Epithelial cell of prostate (primary cell): ENCODE measurements around the gene RFX3.

Source experiments
- DNase-seq: peaks from one replicate; pipeline ENCODE4 v3.0.0-alpha.2; 2011; ENCODE audit warnings: low read depth, low spot score
- H3K27ac ChIP-seq: fragments of 450-650 bp; 2 replicates; pipeline ENCODE4 v1.5.1; 2017; ENCODE audit warnings: mild to moderate bottlenecking

Gene RFX3

DNA sequence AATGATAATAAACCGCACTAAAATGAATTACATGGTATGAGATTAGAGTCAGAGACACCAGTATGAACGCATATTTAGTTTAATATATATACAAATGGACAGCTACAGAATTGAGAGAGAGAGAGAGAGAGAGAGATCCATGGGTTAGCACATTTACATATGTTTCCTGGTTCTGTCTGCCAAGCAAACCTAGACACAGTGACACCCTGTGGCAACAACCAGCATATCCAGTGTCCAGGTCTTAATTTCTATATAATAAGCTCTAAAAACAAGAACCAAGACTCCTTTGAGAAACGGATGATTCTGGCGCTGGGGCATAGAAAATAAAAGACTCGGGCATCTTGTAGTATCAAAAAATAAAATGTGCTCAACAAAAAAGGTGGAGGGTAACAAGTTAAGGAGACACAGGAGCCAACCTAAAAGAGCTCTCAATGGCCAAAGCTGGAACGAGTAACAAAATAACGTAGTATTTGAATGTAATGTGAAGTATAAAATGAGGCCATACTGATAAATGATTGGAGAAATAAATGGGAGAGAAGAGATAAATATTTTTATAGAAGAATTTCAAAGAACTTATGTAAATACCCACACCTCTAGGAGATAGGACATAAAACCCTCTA lies 84.5 kb downstream of the RFX3 start:
- no peak overlapping the region for H3K27ac ChIP-seq
- DNase-seq = peak; percentile 26

- DNase-seq = no peak
These were observed 89.0 kb downstream of the RFX3 start for GRCh38 chr9:3436629-3437420.

DNA sequence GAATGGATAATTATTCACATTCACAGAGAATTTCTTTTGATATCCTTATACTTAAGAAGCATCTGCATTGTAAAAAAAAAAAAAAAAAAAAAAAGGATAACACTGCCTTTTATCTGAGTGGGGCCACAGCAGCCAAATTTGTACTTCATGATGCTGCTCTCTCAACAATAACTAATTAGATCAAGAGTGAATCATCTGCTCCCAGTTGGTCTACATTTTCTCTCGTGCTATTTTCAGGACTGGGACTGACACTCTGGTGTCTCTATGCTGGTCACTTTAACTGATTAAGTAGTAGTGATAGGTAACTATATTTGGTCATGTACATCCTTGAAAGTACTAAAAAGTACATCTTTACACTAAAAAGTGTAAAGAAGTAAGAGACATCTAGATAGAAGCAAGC lies 90.1 kb downstream of the RFX3 start:
- no peak overlapping the region for H3K27ac ChIP-seq
- no peak for DNase-seq

More at GRCh38 chr9:3436629-3437420, 89.0 kb downstream of the RFX3 start:
- no peak overlapping the region for H3K27ac ChIP-seq

GRCh38 chr9:3434594-3434993 lies 91.2 kb downstream of the RFX3 start:
- DNase-seq = peak; percentile 12
- H3K27ac ChIP-seq = no peak overlapping the region

DNA sequence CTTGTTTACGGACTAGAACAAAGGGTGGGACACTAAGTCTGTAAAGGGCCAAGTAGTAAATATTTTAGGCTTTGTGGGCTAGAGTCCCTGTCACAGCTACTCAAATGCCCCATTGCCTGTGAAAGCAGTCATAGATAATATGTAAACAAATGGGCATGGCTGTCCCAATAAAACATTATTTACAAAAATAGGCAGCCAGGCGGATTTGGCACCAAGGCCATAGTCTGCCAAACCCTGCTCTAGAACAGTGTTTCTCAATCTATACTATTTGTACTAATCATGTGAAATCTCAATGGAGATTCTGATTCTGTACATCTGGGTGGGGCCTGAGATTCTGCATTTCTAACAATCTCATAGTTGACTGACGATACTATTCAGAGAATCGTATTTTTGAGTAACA lies 92.0 kb downstream of the RFX3 start:
- no peak overlapping the region for H3K27ac ChIP-seq
- DNase-seq = no peak

DNA sequence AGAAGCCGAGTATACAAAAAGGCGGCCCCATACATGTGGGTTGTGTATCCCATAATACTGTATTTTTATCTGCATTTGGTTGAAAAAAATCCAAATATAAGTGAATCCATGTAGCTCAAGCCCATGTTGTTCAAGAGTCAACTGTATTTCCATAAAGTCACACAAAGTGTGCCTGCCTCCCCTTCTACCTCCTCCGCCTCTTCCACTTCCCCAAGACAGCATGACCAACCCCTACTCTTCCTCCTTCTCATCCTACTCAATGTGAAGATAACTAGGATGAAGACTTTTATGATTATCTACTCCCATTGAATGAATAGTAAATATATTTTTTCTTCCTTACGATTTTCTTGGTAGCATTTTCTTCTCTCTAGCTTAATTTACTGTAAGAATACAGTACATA lies 92.7 kb downstream of the RFX3 start:
- no peak overlapping the region for H3K27ac ChIP-seq

GRCh38 chr9:3431890-3432289 lies 93.9 kb downstream of the RFX3 start:
- DNase-seq = no peak
- no peak overlapping the region for H3K27ac ChIP-seq

More for the DNA sequence above, 92.7 kb downstream of the RFX3 start:
- no peak for DNase-seq

- no peak overlapping the region for H3K27ac ChIP-seq
- no peak for DNase-seq
These were observed 105.9 kb downstream of the RFX3 start for GRCh38 chr9:3419893-3420292.

DNA sequence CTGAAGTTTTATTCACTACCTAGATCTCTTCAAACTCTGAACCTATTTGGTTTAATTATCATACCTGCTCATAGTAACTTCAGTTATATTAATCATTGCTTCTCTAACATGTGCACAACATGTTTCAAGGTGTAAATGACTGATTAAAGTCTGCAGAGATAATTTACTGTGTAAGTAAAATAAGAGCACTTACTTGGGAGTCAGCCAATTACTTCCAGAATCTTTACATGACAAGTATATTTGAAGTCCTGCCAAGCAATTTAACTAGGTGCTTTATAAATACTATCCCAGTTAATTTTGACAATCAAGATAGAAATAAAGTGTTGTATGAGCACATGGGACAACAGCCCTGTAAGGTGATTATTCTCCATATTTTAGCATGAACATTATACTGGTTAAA lies 109.9 kb downstream of the RFX3 start:
- H3K27ac ChIP-seq = no peak overlapping the region
- no peak for DNase-seq

GRCh38 chr9:3413984-3414383 lies 111.8 kb downstream of the RFX3 start:
- no peak overlapping the region for H3K27ac ChIP-seq
- DNase-seq = no peak

DNA sequence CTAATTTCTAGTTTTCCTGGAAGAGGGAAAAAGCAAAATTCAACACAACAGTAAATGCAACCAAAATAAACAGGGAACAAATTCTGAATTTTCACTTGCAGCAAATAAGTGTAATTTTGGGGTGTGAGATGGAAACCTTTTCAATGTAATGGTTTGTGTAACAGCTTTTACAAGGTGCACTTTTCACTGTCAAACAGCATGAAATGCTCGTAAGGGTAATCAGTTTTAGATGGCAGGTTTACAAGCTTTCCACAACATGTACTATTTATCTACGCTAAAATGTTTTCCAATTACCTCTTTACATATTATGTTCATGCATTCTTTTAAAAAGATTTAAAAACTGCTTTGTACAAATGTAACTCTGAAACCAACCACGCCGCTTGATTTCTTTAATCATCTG lies 115.3 kb downstream of the RFX3 start:
- no peak for DNase-seq

DNA sequence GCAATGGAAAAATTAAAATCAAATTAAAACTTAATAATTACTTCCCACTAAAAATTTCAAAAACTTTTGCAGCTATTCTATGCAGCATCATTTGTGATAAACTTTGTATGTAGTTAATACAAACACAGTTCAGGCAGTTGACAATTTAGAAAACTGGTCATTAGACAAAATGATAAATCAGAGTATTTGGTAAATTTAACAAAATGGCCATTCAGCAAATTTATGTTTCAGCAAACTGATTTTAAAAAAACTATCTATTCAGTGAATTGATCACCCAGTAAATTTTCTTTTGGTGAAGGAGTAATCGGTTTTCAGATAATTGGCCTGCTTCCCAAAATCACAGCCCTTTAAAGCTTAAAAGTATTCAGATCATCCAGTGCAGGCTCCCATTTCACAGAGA lies 116.3 kb downstream of the RFX3 start:
- no peak for DNase-seq
- no peak overlapping the region for H3K27ac ChIP-seq

More for the DNA sequence above, 115.3 kb downstream of the RFX3 start:
- H3K27ac ChIP-seq = no peak overlapping the region

DNA sequence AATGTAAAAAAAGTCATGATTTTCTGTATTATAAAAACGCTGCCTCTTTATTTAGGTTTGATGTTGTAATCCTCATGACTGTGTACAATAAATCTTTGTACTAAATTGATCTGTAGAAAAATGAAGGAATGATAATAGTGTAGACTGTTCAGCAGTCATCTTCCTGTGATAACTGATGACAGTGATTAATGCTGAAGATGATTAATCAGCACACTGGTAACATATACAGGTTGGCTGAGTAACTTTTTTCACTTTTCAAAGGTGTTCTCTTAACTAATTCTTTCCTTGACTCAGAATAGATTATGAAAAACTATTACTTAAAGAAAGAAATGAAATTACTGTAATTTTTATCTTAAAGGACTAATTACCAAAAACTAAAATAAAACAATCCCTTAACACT lies 122.5 kb downstream of the RFX3 start:
- DNase-seq = no peak
- H3K27ac ChIP-seq = no peak overlapping the region

- DNase-seq = peak; percentile 27
- H3K27ac ChIP-seq = no peak overlapping the region
These were observed 124.4 kb downstream of the RFX3 start for GRCh38 chr9:3401221-3401954.

GRCh38 chr9:3398232-3398648 lies 127.6 kb downstream of the RFX3 start:
- no peak for DNase-seq
- no peak overlapping the region for H3K27ac ChIP-seq

- H3K27ac ChIP-seq = no peak overlapping the region
- DNase-seq = no peak
These were observed 128.0 kb downstream of the RFX3 start for GRCh38 chr9:3397766-3398165.

- DNase-seq = no peak
- H3K27ac ChIP-seq = no peak overlapping the region
These were observed 134.4 kb downstream of the RFX3 start for GRCh38 chr9:3391414-3391813.

DNA sequence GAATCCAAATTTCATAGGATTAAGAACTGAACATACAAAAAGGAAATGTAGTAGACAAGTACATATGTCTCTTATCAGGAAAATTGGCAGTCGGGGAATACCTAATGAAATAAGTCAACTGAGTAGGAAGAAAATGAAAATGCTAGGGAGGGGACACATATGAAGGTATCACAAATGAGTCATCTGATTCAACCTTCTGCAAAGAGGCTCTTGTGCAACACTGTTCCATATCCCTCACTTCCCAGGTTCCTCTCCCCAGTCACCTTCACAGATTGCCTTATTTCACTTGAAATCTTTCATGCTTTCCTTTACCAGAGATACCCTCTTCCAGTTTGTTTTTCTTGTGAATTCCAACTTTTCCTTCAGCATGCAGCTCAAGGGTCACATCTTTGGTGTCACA lies 139.0 kb downstream of the RFX3 start:
- no peak overlapping the region for H3K27ac ChIP-seq

DNA sequence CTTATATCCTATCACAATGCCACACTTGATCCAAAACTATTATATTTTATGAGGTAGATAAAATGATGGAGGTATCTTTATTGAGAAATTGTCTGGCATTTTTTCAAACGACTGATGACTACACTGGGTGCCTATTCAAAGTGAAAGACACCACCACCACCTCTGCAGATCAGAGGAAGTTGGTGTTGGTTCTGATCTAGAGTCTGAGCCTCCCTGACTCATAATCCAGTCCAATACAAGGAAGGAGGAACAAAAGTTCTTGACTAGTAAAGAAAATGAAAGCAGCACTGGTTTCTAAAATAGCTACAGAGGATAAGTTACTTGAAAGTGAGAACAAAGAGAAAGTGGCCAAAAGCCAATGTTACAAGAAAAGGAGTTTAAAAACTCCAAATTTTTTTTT lies 139.9 kb downstream of the RFX3 start:
- no peak for DNase-seq
- no peak overlapping the region for H3K27ac ChIP-seq

More for the DNA sequence above, 139.0 kb downstream of the RFX3 start:
- no peak for DNase-seq

GRCh38 chr9:3371842-3372241 lies 154.0 kb downstream of the RFX3 start:
- no peak for DNase-seq
- H3K27ac ChIP-seq = no peak overlapping the region

DNA sequence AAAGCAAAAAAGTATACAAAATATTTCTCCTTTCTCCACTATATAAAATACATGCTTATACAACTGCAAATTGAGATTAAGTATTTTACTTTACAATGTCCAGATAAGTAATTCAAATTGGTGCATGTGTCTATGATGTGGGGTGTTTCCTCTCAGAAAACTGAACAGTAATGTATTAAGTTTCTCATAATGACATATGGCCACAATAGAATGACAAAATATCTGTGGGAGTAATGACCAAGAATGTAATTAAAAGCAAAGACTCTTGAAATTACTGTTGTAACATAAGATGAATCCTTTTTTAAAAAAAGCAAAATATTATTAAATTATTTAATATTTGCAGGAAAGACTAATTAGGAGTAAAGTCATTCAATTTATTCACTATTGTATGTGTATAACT lies 155.1 kb downstream of the RFX3 start:
- no peak overlapping the region for H3K27ac ChIP-seq
- DNase-seq = no peak
